ENCODE data around the gene SLC24A3. TPM values are rescaled to one million over a fixed set of nuclear protein-coding genes. Genes with fewer than 3 reads are reported as not detected.

SLC24A3 gene
- total RNA-seq, 4 donors from 2014 or later = 4.2 to 6.4 (median 5.6) TPM

GRCh38 chr20:19473922-19474286, 261.5 kb downstream of the SLC24A3 start:
- no peaks in the 10 kb centered on the region for H3K27me3 ChIP-seq
- no peak for DNase-seq (ENCODE audit: low spot score in 2 of 2)
- no peak overlapping the region for H3K27ac ChIP-seq
- H3K36me3 ChIP-seq = no peaks in the 10 kb centered on the region
- H3K9me3 ChIP-seq = no peaks in the 10 kb centered on the region
- 71% methylated on average over 6 of the region's 6 CpGs for WGBS
- no peaks in the 10 kb centered on the region for H3K4me1 ChIP-seq
- H3K4me3 ChIP-seq = no peak overlapping the region
- TF ChIP-seq, protein P1, sequence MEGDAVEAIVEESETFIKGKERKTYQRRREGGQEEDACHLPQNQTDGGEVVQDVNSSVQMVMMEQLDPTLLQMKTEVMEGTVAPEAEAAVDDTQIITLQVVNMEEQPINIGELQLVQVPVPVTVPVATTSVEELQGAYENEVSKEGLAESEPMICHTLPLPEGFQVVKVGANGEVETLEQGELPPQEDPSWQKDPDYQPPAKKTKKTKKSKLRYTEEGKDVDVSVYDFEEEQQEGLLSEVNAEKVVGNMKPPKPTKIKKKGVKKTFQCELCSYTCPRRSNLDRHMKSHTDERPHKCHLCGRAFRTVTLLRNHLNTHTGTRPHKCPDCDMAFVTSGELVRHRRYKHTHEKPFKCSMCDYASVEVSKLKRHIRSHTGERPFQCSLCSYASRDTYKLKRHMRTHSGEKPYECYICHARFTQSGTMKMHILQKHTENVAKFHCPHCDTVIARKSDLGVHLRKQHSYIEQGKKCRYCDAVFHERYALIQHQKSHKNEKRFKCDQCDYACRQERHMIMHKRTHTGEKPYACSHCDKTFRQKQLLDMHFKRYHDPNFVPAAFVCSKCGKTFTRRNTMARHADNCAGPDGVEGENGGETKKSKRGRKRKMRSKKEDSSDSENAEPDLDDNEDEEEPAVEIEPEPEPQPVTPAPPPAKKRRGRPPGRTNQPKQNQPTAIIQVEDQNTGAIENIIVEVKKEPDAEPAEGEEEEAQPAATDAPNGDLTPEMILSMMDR (IDR thresholded peaks at IDR 0.05) = no peak
- TF ChIP-seq POLR2A (IDR thresholded peaks at IDR 0.05) = no peak
- TF ChIP-seq EP300 (IDR thresholded peaks at IDR 0.05) = no peak
- TF ChIP-seq POLR2AphosphoS5 (IDR thresholded peaks at IDR 0.05) = no peak

- H3K4me3 ChIP-seq = no peak overlapping the region
- no peaks in the 10 kb centered on the region for H3K27me3 ChIP-seq
- TF ChIP-seq POLR2AphosphoS5 (IDR thresholded peaks at IDR 0.05) (no peak), POLR2A (IDR thresholded peaks at IDR 0.05) (no peak), EP300 (IDR thresholded peaks at IDR 0.05) (no peak)
- TF ChIP-seq, protein P1 (IDR thresholded peaks at IDR 0.05) = no peak
- 82% methylated on average over 5 of the region's 5 CpGs for WGBS
- no peaks in the 10 kb centered on the region for H3K4me1 ChIP-seq
- H3K36me3 ChIP-seq = no peaks in the 10 kb centered on the region
- H3K27ac ChIP-seq = no peak overlapping the region
- no peak for DNase-seq (ENCODE audit: low spot score in 2 of 2)
- no peaks in the 10 kb centered on the region for H3K9me3 ChIP-seq
Observed at GRCh38 chr20:19478320-19478895, 266.0 kb downstream of the SLC24A3 start.

DNA sequence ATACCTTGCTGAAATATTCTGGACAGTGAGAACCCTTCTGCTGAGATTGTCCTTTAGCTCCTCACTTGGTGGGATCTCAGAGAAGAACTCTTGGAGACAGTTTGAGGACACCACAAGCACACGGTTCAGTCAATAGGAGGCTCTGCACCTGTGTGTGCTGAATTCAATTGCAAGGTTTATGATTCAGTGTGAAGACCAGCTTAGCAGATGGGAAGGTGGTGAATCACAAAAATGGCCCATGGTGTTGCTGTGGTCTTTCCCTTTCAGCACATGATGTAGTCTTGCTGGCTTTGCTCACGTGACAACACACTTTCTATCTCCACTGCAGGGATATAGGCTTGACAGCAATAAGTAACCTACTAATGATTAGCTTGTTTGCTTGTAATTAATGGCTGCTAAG, 270.3 kb downstream of the SLC24A3 start:
- no peaks in the 10 kb centered on the region for H3K4me1 ChIP-seq
- H3K27me3 ChIP-seq = no peaks in the 10 kb centered on the region
- H3K36me3 ChIP-seq = no peaks in the 10 kb centered on the region
- H3K27ac ChIP-seq = no peak overlapping the region
- TF ChIP-seq POLR2A (IDR thresholded peaks at IDR 0.05) = no peak
- no peak for TF ChIP-seq POLR2AphosphoS5 (IDR thresholded peaks at IDR 0.05)
- TF ChIP-seq EP300 (IDR thresholded peaks at IDR 0.05) = no peak
- TF ChIP-seq, protein P1 (IDR thresholded peaks at IDR 0.05) = no peak
- 89% methylated on average over 2 of the region's 2 CpGs for WGBS
- no peak overlapping the region for H3K4me3 ChIP-seq
- no peak for DNase-seq (ENCODE audit: low spot score in 2 of 2)
- H3K9me3 ChIP-seq = no peaks in the 10 kb centered on the region

DNA sequence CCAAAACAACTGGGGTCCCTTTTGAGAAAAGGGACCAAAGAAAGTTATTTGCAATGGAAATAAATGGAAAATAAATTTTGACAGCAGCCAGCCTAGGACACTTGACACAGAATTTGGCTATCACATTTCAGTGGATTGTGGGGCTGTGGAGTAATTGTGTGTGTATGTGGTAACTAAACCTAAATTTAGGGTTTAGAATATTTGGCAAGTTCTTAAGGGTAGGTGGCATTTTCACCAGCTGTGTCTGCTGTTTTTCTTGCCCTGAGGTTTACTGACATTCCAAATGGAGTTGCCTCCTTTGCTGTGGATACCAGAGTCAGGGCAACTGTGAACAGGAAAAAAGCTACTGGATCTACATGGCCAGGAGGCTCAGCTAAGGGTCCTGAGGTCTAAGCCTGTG, 270.9 kb downstream of the SLC24A3 start:
- DNase-seq (ENCODE audit: low spot score in 2 of 2) = no peak
- no peak overlapping the region for H3K4me3 ChIP-seq
- H3K36me3 ChIP-seq = no peaks in the 10 kb centered on the region
- no peaks in the 10 kb centered on the region for H3K4me1 ChIP-seq
- H3K27me3 ChIP-seq = no peaks in the 10 kb centered on the region
- no peaks in the 10 kb centered on the region for H3K9me3 ChIP-seq
- TF ChIP-seq POLR2A (IDR thresholded peaks at IDR 0.05) (no peak), POLR2AphosphoS5 (IDR thresholded peaks at IDR 0.05) (no peak), EP300 (IDR thresholded peaks at IDR 0.05) (no peak)
- TF ChIP-seq, protein P1 (IDR thresholded peaks at IDR 0.05) = no peak
- no peak overlapping the region for H3K27ac ChIP-seq

- Histone ChIP-seq H3K4me3 (no peak overlapping the region), H3K36me3 (no peaks in the 10 kb centered on the region), H3K27me3 (no peaks in the 10 kb centered on the region), H3K27ac (no peak overlapping the region), H3K9me3 (no peaks in the 10 kb centered on the region), H3K4me1 (no peaks in the 10 kb centered on the region)
- DNase-seq (ENCODE audit: low spot score in 2 of 2) = no peak
- 93% methylated on average over 2 of the region's 2 CpGs for WGBS
- TF ChIP-seq POLR2AphosphoS5 (IDR thresholded peaks at IDR 0.05) (no peak), POLR2A (IDR thresholded peaks at IDR 0.05) (no peak), EP300 (IDR thresholded peaks at IDR 0.05) (no peak)
- TF ChIP-seq, protein P1 (IDR thresholded peaks at IDR 0.05) = no peak
Observed at GRCh38 chr20:19486446-19486845, 274.0 kb downstream of the SLC24A3 start.

All from suprapubic skin (tissue), 4 donors.